Stimulated activated CD8-positive, alpha-beta memory T cell treated with anti-CD3 and anti-CD28 coated beads, Interleukin-12 subunit alpha, Interleukin-12 subunit beta, amount 100 ng/mL, for 1 hour (primary cell): Measurements from ENCODE around the gene C20orf204.
"Not testable (repeated sequence)": the region's sequence is repeated elsewhere in the genome, so short reads cannot be mapped to it uniquely, and the experiment has no call there.

Experiments
- DNase-seq: peaks from one replicate; pipeline ENCODE4 v3.0.0-alpha.2; 2020; ENCODE audit warnings: low read depth

The C20orf204 gene, protein sequence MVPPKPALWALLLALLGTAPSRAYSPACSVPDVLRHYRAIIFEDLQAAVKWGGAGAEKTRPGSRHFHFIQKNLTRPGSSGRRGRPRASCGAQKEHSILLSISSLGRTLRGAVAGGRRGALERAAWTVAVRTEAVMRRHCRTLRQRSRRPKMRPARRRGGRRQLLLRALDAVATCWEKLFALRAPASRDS

GRCh38 chr20:64035933-64036345, at the start of gene C20orf204:
TSS of gene C20orf204 (plus strand) at chr20:64036182. CDS start at chr20:64036324, 142 bp downstream.
- no peak for DNase-seq

- DNase-seq, result no peak
These were observed 35.1 kb upstream of the C20orf204 start for GRCh38 chr20:64000906-64001305.

DNA sequence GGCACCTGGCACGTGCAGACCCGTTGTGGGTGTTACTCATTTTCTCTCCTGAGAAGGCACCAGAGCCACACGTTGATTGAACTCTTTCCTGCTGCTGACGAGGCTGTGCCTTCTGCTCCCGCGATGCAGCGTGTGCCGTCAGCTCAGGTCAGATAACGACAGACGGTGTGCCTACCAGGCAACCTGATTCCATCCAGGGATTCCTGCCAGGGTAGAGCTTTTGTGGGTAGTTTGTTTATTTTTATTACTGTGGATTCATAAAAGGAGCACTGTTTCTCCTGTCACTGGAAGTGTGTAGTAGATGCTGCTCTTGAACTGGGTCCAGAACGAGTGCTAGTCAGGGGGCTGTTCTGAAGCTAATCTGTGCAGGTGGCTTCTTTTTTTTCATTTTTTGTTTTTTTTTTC, 34.4 kb upstream of the C20orf204 start:
- DNase-seq, result no peak

DNA sequence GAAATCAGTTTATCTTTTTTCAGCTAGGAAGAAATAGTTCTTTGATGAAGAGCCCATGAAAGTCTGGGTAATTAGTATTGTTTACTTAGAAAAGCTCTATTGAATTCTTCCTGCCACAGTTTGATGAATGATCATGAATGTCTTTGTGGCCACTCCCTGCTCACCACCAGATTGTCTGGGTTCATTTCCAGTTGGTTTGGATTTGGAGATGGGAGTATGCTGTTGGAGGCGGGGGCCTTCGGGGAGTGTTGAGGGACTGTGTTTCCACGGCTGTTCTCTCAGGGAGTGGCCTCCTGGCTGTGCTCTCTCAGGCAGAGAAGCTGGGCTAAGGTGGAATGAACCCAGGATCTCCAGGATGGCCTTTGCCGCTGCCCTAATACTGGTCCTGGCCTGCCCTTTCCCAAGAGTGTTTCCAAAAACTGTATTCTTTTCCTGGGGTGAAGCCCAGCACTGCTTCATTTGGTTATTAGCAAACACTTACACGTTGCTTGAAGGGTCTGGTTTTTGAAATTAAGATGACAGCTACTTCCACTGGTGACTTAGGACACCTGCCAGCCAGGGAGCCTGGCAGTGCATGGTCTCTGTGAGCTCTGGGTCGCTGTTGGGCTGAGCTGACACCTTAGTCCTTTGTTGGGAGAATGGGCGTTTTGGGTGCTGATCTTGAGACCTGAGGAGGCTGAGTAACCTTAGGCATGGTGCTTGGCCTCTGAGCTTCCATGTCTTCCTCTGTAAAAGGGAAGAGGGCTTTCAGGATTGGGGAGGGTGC, 31.8 kb upstream of the C20orf204 start:
- DNase-seq, result no peak

DNA sequence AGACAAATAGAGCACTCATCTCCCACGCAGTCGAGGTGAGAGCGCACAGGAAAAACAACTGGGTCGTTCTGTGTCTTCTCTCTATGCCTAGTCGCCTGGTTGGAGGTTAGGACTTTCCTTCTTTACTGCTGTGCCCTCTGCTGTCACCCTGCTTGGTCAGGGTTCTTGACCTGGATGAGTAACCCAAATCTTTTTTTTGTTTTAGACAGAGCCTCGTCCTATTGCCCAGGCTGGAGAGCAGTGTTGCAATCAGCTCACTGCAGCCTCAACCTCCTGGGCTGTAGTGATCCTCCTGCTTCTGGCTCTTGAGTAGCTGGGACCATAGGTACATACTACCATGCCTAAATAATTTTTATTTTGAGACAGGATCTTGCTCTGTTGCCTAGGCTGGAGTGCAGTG, 30.6 kb upstream of the C20orf204 start:
- DNase-seq, result no peak

DNA sequence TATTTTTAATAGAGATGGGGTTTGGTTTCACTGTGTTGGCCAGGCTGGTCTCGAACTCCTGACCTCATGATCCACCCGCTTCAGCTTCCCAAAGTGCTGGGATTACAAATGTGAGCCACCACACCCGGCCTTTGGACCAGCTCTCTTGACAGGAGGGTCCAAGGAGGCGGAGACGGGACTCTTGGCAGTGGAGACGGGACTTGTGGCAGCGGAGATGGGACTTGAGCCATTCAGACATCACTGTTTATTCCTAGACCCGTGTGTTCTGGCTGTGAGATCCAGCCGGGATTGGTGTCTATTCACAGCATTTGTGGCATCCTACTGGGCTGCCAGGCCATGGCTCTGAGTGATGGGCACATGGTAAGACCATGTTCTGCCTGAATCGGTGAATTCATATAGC, 29.5 kb upstream of the C20orf204 start:
- DNase-seq, result no peak

- no peak for DNase-seq
These were observed 29.1 kb upstream of the C20orf204 start for GRCh38 chr20:64006902-64007301.

DNA sequence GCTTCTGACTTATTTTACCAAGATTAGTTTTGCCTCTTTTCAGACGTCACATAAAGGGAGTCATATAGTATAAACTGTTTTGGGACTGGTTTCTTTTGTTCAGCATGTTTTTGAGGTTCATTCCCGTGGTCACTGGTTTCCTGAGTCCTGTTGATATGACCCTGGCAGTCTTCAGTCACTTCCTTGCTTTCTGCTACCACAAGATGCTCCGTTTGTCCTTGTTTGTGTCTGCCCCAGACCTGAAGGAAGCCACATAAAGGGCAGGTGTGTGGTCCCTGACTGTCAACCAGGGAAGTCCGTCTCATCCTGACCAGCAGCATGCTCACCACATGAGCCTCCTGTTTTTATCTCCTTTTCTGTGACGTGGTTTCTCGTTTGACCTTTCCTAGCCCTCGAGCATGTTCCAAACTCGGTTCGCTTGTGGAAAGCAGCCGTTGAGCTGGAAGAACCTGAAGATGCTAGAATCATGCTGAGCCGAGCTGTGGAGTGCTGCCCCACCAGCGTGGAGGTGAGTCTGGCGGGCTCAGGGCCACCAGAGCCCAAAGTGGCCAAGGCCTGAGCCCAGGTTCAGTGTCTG, 26.1 kb upstream of the C20orf204 start:
- no peak for DNase-seq

DNA sequence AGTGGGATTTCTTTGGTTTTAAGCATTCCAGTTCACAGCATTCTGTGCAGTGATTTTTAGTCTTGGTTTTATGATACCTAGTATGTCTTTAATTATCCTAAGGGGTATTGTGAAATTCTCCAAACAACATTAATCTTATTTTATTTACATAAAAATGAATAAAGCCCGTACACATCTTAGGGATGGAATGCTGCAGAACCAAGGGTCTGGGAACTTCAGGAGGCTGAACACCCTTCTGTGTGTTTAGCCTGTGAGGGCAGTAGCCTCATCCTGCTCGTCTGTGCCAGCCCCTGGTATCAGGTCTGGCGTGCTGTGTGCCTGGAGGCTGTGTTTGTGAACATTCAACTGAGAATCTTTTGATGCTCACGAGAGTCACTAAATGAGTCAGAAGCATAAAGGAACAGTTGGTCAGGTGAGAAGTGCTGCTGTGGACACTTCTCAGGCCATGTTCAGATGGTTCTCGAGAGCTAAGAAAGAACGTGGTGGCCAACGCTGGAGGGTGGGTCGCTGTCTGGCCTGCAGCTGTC, 25.2 kb upstream of the C20orf204 start:
- DNase-seq, result no peak

- no peak for DNase-seq
These were observed 24.6 kb upstream of the C20orf204 start for GRCh38 chr20:64011366-64011779.

- DNase-seq, result not testable (repeated sequence)
These were observed 23.4 kb upstream of the C20orf204 start for GRCh38 chr20:64012385-64013154.

GRCh38 chr20:64015635-64016034, 20.3 kb upstream of the C20orf204 start:
- DNase-seq, result no peak

- DNase-seq, result no peak
These were observed 14.6 kb upstream of the C20orf204 start for GRCh38 chr20:64021124-64021975.

- DNase-seq, result no peak
These were observed 13.2 kb upstream of the C20orf204 start for GRCh38 chr20:64022671-64023360.

DNA sequence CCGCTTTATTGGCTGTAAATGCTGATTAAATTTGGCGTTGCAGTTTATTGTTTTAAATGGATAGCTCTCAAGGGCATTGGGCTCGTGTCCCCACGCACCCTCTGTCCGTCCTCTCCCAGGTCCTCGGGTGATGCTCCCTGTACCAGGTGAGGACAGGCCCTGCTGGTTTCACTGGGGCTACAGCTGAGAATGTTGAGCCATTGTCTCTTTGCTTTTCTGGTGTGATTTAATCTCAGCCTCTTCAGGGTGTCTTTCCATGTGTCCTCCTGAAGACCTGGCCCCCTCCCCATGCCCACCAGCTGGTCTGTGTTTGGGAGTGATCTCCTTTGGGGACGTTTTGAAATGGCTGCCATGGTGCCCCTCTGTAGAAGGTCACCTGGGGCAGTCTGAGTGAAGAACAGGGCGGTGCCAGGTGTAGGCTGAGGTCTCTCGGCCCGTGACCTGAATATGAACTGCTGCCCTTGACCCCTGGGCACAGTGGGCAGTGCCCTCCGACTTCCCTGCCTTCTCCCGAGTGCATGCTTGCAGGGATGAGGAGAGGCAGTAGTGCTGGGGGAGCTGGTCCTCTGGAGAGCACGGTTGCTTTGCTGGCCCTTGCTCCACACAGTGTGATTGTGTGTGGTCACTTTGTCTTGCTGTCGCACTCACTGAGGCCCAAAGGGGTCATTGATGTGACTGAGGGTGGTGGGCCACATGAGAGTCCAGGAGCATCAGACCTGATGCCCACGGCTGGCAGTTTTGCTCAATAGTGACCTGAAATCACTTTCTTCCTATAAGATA, 12.4 kb upstream of the C20orf204 start:
- DNase-seq, result no peak

DNA sequence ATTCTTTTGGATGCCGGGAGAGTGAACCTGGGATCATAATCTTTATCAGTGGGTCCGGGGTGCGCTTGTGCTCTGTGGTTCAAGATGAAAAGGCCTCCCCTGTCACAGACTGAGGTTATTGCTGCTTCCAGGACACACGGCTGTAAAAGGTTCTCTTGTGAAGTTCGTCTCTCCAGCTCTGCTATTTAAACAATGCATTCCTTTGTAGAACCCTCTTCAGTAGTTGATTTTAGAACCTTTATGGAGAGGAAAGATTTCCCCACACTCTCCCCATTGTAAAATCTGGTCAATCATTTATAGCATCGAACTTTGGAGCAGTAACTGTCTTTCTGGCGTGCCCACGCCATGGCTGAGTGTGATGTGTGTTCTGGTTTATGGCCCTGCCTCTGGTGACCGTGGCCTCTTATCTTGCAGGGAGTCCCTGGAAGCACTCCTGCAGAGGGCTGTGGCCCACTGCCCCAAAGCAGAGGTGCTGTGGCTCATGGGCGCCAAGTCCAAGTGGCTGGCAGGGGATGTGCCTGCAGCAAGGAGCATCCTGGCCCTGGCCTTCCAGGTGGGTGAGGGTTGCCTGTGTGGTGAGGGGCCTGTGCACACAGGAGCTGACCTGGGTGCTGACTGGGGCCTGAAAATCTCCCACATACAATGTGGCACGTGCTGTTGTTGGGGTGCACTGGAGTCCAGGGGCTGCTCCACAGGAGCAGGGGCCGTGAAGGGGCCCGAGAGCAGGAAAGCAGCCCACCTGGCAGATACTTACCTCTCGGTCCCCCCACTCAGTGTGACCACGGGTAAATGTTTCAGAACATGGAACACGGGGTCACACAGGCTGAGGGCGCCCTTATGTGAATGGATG, 11.6 kb upstream of the C20orf204 start:
- no peak for DNase-seq

GRCh38 chr20:64025101-64025825, 10.7 kb upstream of the C20orf204 start:
- DNase-seq, result no peak

GRCh38 chr20:64025826-64026412, 10.1 kb upstream of the C20orf204 start:
- no peak for DNase-seq
